Umbilical cord (tissue), 2 donors: ENCODE measurements around the gene CDH13. TPM values are rescaled to one million over a fixed set of nuclear protein-coding genes. Genes with fewer than 3 reads are reported as not detected.

ENCODE experiments used
- DNase-seq: peaks from one replicate; pipeline ENCODE4 v3.0.0-alpha.2; 2015; ENCODE audit warnings: low spot score
- total RNA-seq: library from RNA; depleted of rRNA; stranded (reverse); fragments of >200 nt; gene quantifications from one replicate; pipeline ENCODE4 v1.2.3, GENCODE V29; 2014; ENCODE audit warnings: low replicate concordance; ENCODE audit not compliant: insufficient read depth

Gene CDH13
- total RNA-seq, 1 donor from 2014 or later, result 6.7 TPM

- no peak for DNase-seq
Measured at GRCh38 chr16:82738699-82739098, 111.9 kb downstream of the CDH13 start.

GRCh38 chr16:82741073-82741615 is 114.4 kb downstream of the CDH13 start:
- DNase-seq, result no peak

GRCh38 chr16:82744958-82745357 is 118.2 kb downstream of the CDH13 start:
- DNase-seq, result no peak

GRCh38 chr16:82748026-82748425 is 121.3 kb downstream of the CDH13 start:
- DNase-seq, result no peak

- no peak for DNase-seq
Measured at GRCh38 chr16:82750068-82750467, 123.3 kb downstream of the CDH13 start.

GRCh38 chr16:82751020-82751419 is 124.3 kb downstream of the CDH13 start:
- no peak for DNase-seq

- DNase-seq, result no peak
Measured at GRCh38 chr16:82752172-82752571, 125.4 kb downstream of the CDH13 start.

GRCh38 chr16:82753821-82754220 is 127.1 kb downstream of the CDH13 start:
- DNase-seq, result no peak

- DNase-seq, result no peak
Measured at GRCh38 chr16:82754716-82755513, 128.1 kb downstream of the CDH13 start.

- DNase-seq, result no peak
Measured at GRCh38 chr16:82755570-82756282, 129.0 kb downstream of the CDH13 start.

GRCh38 chr16:82756283-82756599 is 129.5 kb downstream of the CDH13 start:
- DNase-seq, result no peak

- DNase-seq, result no peak
Measured at GRCh38 chr16:82758406-82758805, 131.6 kb downstream of the CDH13 start.

GRCh38 chr16:82758904-82759303 is 132.1 kb downstream of the CDH13 start:
- DNase-seq, result no peak

GRCh38 chr16:82761236-82761635 is 134.5 kb downstream of the CDH13 start:
- DNase-seq, result peak; percentile 12

GRCh38 chr16:82761858-82762257 is 135.1 kb downstream of the CDH13 start:
- DNase-seq, result peak; percentile 8

- DNase-seq, result no peak
Measured at GRCh38 chr16:82763371-82763770, 136.6 kb downstream of the CDH13 start.

GRCh38 chr16:82767198-82767597 is 140.4 kb downstream of the CDH13 start:
- no peak for DNase-seq

- no peak for DNase-seq
Measured at GRCh38 chr16:82767808-82768207, 141.0 kb downstream of the CDH13 start.

GRCh38 chr16:82769845-82770244 is 143.1 kb downstream of the CDH13 start:
- no peak for DNase-seq

- DNase-seq, result no peak
Measured at GRCh38 chr16:82772215-82772614, 145.4 kb downstream of the CDH13 start.

- no peak for DNase-seq
Measured at GRCh38 chr16:82773018-82773417, 146.2 kb downstream of the CDH13 start.

GRCh38 chr16:82776470-82777146 is 149.8 kb downstream of the CDH13 start:
- DNase-seq, result no peak
